H9 (cell line): ENCODE measurements around the gene MICALL2. TPM values are rescaled to one million over a fixed set of nuclear protein-coding genes. Genes with fewer than 3 reads are reported as not detected.

Experiments used
- DNase-seq: peaks from one replicate; pipeline ENCODE4 v3.0.0-alpha.2; 2017
- H2AFZ ChIP-seq: one replicate; pipeline ENCODE4 v1.6.1; 2013; ENCODE audit warnings: mild to moderate bottlenecking, low read length, control low read depth, moderate library complexity
- H2AK5ac ChIP-seq: 2 replicates; pipeline ENCODE4 v1.6.1; 2013; ENCODE audit warnings: low read length, control low read depth, mixed read lengths; ENCODE audit not compliant: insufficient read length
- H2BK120ac ChIP-seq: one replicate; pipeline ENCODE4 v1.6.1; 2013; ENCODE audit warnings: low read depth, mild to moderate bottlenecking, low read length, control low read depth, inconsistent platforms; ENCODE audit not compliant: poor library complexity, severe bottlenecking
- H2BK12ac ChIP-seq: 2 replicates; pipeline ENCODE4 v1.6.1; 2013; ENCODE audit warnings: low read length, control low read depth, mixed read lengths, low read depth; ENCODE audit not compliant: insufficient read length
- H2BK15ac ChIP-seq: 2 replicates; pipeline ENCODE4 v1.6.1; 2013; ENCODE audit warnings: low read depth, low read length, control low read depth
- H2BK20ac ChIP-seq: one replicate; pipeline ENCODE4 v1.6.1; 2013; ENCODE audit warnings: low read depth, mild to moderate bottlenecking, low read length, control low read depth, inconsistent platforms; ENCODE audit not compliant: poor library complexity, severe bottlenecking
- H2BK5ac ChIP-seq: 2 replicates; pipeline ENCODE4 v1.6.1; 2013; ENCODE audit warnings: low read length, control low read depth, mixed read lengths; ENCODE audit not compliant: insufficient read length
- H3K14ac ChIP-seq: 2 replicates; pipeline ENCODE4 v1.6.1; 2013; ENCODE audit warnings: low read length, control low read depth; ENCODE audit not compliant: insufficient read depth
- H3K18ac ChIP-seq: 2 replicates; pipeline ENCODE4 v1.6.1; 2013; ENCODE audit warnings: low read depth, mild to moderate bottlenecking, mixed read lengths, low read length, control low read depth; ENCODE audit not compliant: insufficient read length
- H3K23ac ChIP-seq: 2 replicates; pipeline ENCODE4 v1.6.1; 2013; ENCODE audit warnings: low read length, control low read depth, mixed read lengths, low read depth; ENCODE audit not compliant: insufficient read length
- H3K23me2 ChIP-seq: 2 replicates; pipeline ENCODE4 v1.6.1; 2013; ENCODE audit warnings: low read depth, mild to moderate bottlenecking, mixed read lengths, low read length, control low read depth; ENCODE audit not compliant: insufficient read length, poor library complexity, severe bottlenecking
- H3K27ac ChIP-seq: 2 replicates; pipeline ENCODE4 v1.5.1; 2013; ENCODE audit warnings: low read length, control low read depth, mixed read lengths, low read depth; ENCODE audit not compliant: insufficient read length
- H3K27me3 ChIP-seq: 2 replicates; pipeline ENCODE4 v1.6.1; 2013; ENCODE audit warnings: low read length, control low read depth, inconsistent platforms; ENCODE audit not compliant: insufficient read depth
- H3K4ac ChIP-seq: 2 replicates; pipeline ENCODE4 v1.6.1; 2013; ENCODE audit warnings: low read depth, mild to moderate bottlenecking, control low read depth, inconsistent platforms, low read length, moderate library complexity
- H3K4me1 ChIP-seq: 2 replicates; pipeline ENCODE4 v1.6.1; 2013; ENCODE audit warnings: low read length, control low read depth, inconsistent platforms; ENCODE audit not compliant: insufficient read depth
- H3K4me2 ChIP-seq: 2 replicates; pipeline ENCODE4 v1.6.1; 2013; ENCODE audit warnings: low read length, control low read depth, mixed read lengths; ENCODE audit not compliant: insufficient read length, insufficient read depth
- H3K56ac ChIP-seq: 2 replicates; pipeline ENCODE4 v1.6.1; 2013; ENCODE audit warnings: low read depth, mild to moderate bottlenecking, mixed read lengths, low read length, control low read depth; ENCODE audit not compliant: insufficient read length
- H3K79me1 ChIP-seq: 2 replicates; pipeline ENCODE4 v1.6.1; 2013; ENCODE audit warnings: low read depth, mild to moderate bottlenecking, moderate library complexity, low read length, control low read depth, inconsistent platforms; ENCODE audit not compliant: insufficient read depth, poor library complexity, severe bottlenecking
- H3K79me2 ChIP-seq: 2 replicates; pipeline ENCODE4 v1.6.1; 2013; ENCODE audit warnings: low read length, control low read depth, inconsistent platforms; ENCODE audit not compliant: insufficient read depth
- H3K9ac ChIP-seq: 2 replicates; pipeline ENCODE4 v1.6.1; 2013; ENCODE audit warnings: low read length, control low read depth, mixed read lengths; ENCODE audit not compliant: insufficient read length; ENCODE audit errors: extremely low read depth
- H3K9me3 ChIP-seq: one replicate; pipeline ENCODE4 v1.6.1; 2013; ENCODE audit warnings: low read depth, low read length, inconsistent platforms; ENCODE audit not compliant: control insufficient read depth
- H3T11ph ChIP-seq: one replicate; pipeline ENCODE4 v1.6.1; 2013; ENCODE audit warnings: mild to moderate bottlenecking, low read length, control low read depth, inconsistent platforms
- H4K20me1 ChIP-seq: one replicate; pipeline ENCODE4 v1.6.1; 2013; ENCODE audit not compliant: control insufficient read depth, insufficient read length, insufficient read depth
- H4K5ac ChIP-seq: 2 replicates; pipeline ENCODE4 v1.6.1; 2013; ENCODE audit warnings: low read depth, mild to moderate bottlenecking, mixed read lengths, low read length, control low read depth; ENCODE audit not compliant: insufficient read length
- H4K8ac ChIP-seq: replicated peaks from 2 replicates; pipeline ENCODE4 v1.6.1; 2013; ENCODE audit warnings: low read length, control low read depth, mixed read lengths, low read depth; ENCODE audit not compliant: insufficient read length
- H4K91ac ChIP-seq: 2 replicates; pipeline ENCODE4 v1.6.1; 2013; ENCODE audit warnings: low read depth, mild to moderate bottlenecking, moderate library complexity, mixed read lengths, low read length, control low read depth; ENCODE audit not compliant: insufficient read length
- H3K27ac Mint-ChIP-seq, 3 experiments: 2 replicates in 2 of 3; 3 replicates in 1 of 3; pipeline ENCODE4 v1.8.0; 2020 to 2021; ENCODE audit warnings: mixed read lengths in 3 of 3, mild to moderate bottlenecking in 1 of 3, moderate library complexity in 1 of 3
- H3K27me3 Mint-ChIP-seq: 2 replicates; pipeline ENCODE4 v1.8.0; 2021; ENCODE audit warnings: low read depth, mild to moderate bottlenecking, moderate library complexity, mixed read lengths
- H3K36me3 Mint-ChIP-seq, 3 experiments: 2 replicates in 2 of 3; 3 replicates in 1 of 3; pipeline ENCODE4 v1.8.0; 2020 to 2021; ENCODE audit warnings: low read depth in 3 of 3, mixed read lengths in 3 of 3; ENCODE audit not compliant: insufficient read depth in 1 of 3
- H3K4me1 Mint-ChIP-seq, 2 experiments: 2 replicates each; pipeline ENCODE4 v1.8.0; 2020; ENCODE audit warnings: mixed read lengths in 2 of 2
- H3K4me3 Mint-ChIP-seq, 2 experiments: 2 replicates in 1 of 2; 3 replicates in 1 of 2; pipeline ENCODE4 v1.8.0; 2020 to 2021; ENCODE audit warnings: mild to moderate bottlenecking in 2 of 2, mixed read lengths in 2 of 2, moderate library complexity in 1 of 2
- H3K9me3 Mint-ChIP-seq, 2 experiments: 2 replicates in 1 of 2; 3 replicates in 1 of 2; pipeline ENCODE4 v1.8.0; 2020; ENCODE audit warnings: mild to moderate bottlenecking in 2 of 2, mixed read lengths in 2 of 2, moderate library complexity in 1 of 2
- CTCF ChIP-seq: fragments of 200-600 bp; sonication (generic); conservative IDR thresholded peaks from 3 replicates; pipeline ENCODE4 v1.8.0; 2021; ENCODE audit warnings: antibody characterized with exemption, mild to moderate bottlenecking
- WGBS: extraction: QIAGEN DNeasy Blood & Tissue Kit; methylation state at CpG from one replicate; pipeline ENCODE4 v1.1.7; 2013; ENCODE audit warnings: missing lambda C conversion rate, low lambda C conversion rate, mixed read lengths; ENCODE audit not compliant: insufficient read length; ENCODE audit errors: extremely low coverage; 5-methylcytosine and 5-hydroxymethylcytosine counted together
- total RNA-seq: library from RNA; stranded (reverse); gene quantifications from 2 replicates; pipeline ENCODE4 v1.2.1, GENCODE V29; 2021

MICALL2 gene
- total RNA-seq, 1 experiment from 2014 or later = 7.1 TPM

- no peak overlapping the region for H4K91ac ChIP-seq
- H3K9me3 ChIP-seq = no peaks in the 10 kb centered on the region
- no peak overlapping the region for H2AK5ac ChIP-seq
- H3K18ac ChIP-seq = no peak overlapping the region
- H3K79me2 ChIP-seq = no peaks in the 10 kb centered on the region
- H2BK15ac ChIP-seq = no peak overlapping the region
- H3K36me3 Mint-ChIP-seq = no peaks in the 10 kb centered on the region
- no peak overlapping the region for H2BK5ac ChIP-seq
- no peak overlapping the region for H3K23ac ChIP-seq
- H2BK20ac ChIP-seq = no peak overlapping the region
- no peak overlapping the region for H3K4me2 ChIP-seq
- H3K4me1 Mint-ChIP-seq = peaks cover 3 to 26% of the 10 kb centered on the region in 2 experiments
- no peak for TF ChIP-seq CTCF
- no peaks in the 10 kb centered on the region for H3K4me1 ChIP-seq
- H4K5ac ChIP-seq = no peak overlapping the region
- H3K27me3 Mint-ChIP-seq = peaks cover 17% of the 10 kb centered on the region
- H3K14ac ChIP-seq = no peak overlapping the region
- no peak overlapping the region for H3K4ac ChIP-seq
- H2BK120ac ChIP-seq = no peak overlapping the region
- no peak overlapping the region for H3K27ac Mint-ChIP-seq
- H3K4me3 Mint-ChIP-seq = no peak overlapping the region
- WGBS = no CpG with 5 or more reads among the region's 15 CpGs
- no peaks in the 10 kb centered on the region for H3K23me2 ChIP-seq
- H3K9me3 Mint-ChIP-seq = peaks cover 0 to 3% of the 10 kb centered on the region in 2 experiments; a peak in 1 of 5 replicates
- DNase-seq = no peak
- H3K79me1 ChIP-seq = no peaks in the 10 kb centered on the region
- no peak overlapping the region for H2BK12ac ChIP-seq
- H4K20me1 ChIP-seq = no peaks in the 10 kb centered on the region
- no peak overlapping the region for H2AFZ ChIP-seq
- H3K9ac ChIP-seq = no peak overlapping the region
- H3K27me3 ChIP-seq = no peaks in the 10 kb centered on the region
- no peak overlapping the region for H4K8ac ChIP-seq
- H3K27ac ChIP-seq = no peak overlapping the region
- H3K56ac ChIP-seq = no peak overlapping the region
- no peak overlapping the region for H3T11ph ChIP-seq
Observed at GRCh38 chr7:1426474-1426873, 32.8 kb downstream of the MICALL2 start.
